ENCODE results near the gene ACKR4.
"Not testable (repeated sequence)": the region's sequence is repeated elsewhere in the genome, so short reads cannot be mapped to it uniquely, and the experiment has no call there.

The ACKR4 gene

DNA sequence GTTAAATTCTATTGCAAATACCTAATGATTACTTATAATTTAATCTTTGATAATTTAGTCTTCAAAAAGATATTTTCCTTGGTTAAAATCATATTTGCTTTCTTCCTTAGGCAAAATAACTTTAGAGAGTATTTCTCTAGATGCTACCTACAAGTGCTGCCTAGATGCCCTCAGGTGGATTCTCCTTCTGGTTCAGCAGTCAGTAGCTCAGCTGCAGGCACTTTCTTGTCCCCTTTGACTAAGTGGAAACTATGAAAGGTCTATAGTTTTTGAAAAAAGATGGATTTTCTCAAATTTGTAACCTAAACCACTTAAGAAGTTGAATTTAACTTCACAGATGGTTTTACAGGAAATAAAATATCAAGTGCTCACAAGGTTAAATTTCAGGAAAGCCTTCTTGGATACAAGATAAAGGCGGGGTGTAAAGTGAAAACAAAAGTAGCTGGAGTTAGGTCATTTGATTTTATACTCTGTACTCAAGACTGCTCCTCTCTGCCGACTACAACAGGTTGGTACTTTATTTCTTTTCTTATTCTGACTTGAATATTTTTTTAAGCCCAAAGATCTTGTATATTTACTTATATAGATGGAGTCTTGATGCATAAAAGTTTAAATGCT lies at the start of gene ACKR4:
ACKR4 (plus strand) TSS at position 455 of the 618 bp plus-strand sequence. CDS start 3,128 bp downstream, outside the sequence.
- DNase-seq, result no peak

DNA sequence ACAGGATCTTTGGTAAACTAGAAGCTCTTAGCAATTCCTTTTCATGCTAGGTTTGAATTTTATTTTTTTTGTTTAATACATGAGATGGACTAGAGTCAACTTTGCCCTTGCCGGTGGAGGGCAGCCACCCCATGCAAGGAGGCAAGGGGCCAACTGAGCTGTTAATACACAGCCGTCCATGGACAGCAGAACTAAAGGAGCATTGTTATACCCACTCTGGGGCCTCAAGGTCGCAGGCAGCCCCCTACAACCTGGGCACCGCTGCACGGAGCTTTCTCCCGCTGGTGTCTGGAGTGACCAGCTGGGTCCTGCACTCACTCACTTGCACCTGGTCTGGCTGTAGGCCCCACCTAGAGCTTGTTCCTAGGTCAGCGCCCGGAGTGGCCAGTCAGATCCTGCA lies 47.9 kb upstream of the ACKR4 start:
- DNase-seq, result no peak

DNA sequence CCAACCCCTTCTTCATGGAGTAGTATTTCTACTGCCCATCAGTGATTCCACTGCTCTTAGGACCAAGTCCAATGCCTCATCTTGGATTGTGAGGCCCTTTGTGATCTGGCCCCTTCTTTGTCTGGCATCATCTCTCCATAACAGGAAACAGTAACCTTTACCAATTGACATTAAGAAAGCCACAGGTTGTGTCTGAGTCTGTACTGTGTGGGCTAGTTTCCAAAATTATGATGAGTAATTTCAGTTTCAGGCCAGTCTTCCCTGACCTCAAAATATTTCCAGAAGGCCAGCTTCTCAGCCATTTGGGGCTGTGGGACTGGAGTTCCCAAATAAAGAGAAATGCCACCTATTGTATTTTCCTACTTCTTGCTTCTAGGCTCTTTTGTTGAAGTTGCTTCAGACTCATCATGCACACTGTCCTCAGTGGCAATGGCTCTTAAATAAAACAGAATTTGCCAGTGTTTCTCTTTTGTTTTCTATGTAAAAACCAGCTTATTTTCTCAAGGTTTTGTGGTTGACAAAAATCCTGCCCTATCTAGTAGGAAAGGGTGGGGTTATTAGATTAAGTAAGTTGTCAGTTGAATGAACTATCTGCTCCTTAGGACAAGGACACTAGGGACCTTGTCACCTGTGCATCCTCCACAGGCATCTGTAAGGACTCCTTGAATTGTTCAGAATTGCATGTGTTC lies 47.0 kb upstream of the ACKR4 start:
- DNase-seq, result no peak

DNA sequence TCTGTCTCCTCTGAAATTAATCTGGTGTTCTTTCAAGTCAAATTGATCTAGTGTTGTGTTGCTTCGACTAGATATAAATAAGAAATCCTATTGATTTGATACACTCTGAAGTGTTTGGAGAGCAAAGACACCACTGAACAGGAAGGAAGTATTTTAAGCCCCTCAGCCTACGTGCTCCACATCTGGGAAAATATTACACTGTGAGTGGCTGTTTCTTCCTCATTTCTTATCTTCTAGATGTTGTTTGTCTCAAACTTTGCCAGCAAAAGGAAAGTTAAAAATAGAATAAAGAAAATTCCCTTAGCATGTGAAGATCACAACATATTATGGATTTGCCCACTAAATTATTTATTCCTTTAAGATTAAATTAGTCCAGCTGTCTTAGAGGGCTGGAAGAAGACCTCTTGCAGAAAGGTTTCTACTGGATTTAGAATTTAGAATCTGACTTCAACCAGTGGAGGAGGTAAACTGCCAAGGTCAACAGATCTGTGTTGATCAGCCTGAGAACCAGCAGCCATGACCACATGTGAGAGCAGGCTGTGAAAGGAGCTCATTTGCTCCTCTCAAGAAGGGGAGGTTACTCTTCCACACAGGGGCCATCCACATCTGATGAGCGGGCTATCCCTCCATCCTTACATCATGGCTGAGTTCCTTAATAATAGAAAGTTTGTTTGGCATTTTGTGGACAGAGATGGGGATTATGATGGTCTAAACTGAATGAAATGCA lies 46.3 kb upstream of the ACKR4 start:
- DNase-seq, result no peak

DNA sequence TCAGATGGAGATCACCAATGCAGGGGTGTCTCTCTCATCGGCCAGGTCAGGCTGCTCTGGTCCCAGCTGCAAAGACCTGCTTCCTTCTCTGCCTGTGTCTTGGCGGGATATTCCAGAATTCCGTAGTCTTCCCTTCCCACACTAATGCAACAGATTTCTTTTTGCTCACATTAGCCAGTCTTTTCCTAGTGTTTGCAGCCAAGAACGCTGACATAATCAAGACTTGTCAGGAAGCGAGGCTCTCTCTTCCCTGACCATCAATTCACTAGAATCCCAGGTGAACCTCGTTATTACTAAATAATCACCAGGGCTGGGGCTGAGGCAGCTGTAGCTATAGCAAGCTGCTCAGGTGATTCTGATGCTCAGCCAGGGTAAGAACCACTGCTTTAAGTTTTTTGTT lies 43.2 kb upstream of the ACKR4 start:
- DNase-seq, result no peak

DNA sequence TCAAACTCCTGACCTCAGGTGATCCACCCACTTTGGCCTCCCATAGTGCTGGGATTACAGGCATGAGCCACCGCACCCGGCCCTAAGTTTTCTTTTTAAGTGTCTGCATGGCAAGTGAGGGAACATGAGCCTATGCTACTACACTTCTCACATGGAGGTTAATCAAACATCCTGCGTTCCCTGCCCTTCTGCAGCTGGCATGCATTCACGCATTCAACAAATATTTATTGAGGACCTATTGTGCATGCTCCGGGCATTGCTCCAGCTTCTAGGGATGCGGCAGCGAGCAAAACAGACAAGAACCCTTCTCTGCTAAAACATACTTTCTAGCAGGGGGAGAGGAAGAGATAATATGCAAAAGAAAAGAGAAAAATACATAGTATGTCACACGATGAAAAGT lies 42.6 kb upstream of the ACKR4 start:
- DNase-seq, result no peak

DNA sequence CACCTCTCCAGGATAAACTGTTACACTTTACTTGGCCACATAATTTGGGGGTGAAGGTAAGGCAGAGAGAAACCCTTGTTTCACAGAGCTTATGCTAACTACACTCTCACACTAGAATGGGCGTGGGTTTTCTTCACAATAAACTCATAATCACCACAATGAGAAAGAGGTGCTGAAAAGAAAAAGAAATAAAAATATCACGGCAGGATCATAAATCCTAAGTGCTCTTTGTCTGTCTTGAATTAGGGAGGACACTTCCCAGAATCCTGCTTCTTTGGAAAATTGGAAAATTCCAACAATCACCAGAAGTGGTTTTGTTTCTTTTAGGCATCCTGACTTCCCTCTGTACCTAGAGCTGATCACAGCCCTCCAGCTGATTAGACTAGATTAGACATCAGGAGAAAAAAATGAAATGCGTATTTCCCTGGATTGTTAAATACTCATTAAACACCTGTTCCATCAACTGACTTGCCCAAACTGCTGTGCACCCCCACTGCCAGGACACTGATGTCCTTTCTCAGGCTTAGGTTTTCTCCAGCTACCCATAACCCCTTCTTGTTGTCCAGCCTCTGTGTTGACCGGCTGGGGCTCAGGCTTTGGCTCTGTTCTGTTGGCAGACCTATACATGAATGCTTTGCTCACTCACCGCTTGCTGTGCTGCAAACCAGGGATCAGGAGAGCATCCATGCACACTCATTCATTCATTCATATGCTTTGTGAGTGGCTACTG lies 41.6 kb upstream of the ACKR4 start:
- DNase-seq, result no peak

DNA sequence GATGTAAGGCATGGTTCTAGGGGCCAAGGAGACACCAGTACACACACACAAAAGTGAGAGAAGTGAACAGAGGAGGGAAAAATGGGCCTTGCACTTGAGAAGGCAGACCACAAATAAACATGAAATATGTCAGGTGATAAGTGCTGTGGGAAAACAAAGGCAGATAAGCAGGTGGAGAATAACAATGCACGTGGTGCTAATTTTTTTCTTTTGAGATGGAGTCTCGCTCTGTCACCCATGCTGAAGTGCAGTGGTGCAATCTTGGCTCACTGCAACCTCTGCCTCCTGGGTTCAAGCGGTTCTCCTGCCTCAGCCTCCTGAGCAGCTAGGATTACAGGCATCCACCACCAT lies 41.1 kb upstream of the ACKR4 start:
- not testable (repeated sequence) for DNase-seq

DNA sequence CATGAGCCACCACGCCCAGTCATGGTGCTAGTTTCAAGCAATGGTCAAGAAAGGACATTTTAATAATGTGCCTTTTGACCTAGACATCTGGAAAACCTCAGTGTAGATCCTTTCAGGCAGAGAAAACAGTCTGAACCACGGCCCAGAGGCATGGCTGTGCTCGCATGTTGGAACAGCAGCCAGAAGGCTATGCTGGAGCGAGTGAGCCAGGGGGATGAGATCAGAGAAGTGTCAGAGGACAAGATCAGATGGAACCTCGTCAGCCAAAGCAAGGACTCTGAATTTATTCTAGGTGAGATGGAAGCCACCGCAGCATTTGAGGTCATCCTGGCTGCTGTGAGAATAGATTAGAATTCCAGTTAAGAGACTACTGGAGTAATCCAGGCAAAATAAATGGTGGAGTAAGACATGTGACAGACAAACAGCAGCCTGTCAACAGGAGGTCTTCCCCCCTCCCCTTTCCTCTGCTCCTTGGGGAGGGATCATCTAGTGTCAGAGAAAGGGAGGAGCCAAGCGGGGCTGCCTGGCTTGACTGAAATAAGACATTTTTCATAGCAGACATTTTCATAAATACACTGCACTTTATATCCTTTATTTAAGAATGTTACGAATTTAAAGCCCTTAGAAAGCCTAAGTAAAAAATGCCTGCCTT lies 40.4 kb upstream of the ACKR4 start:
- no peak for DNase-seq

DNA sequence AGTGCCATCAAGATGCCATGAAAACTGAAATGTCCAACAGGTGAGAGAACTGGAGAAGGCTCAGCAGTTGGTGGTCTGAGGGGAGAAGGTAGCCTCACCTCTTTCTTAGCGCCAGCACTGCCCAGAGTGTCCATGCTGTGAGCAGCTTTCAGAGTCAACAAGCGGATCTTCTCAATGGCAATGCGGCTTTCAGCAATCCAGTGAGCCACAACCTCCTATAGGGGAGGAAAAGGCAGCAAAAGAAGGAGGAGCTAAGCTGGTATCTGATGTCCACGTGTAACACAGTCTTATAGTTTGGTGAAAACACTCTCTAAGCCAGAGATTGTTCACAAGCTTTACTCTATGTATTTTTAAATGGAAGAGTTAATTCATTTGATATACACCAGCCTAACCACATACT lies 36.1 kb upstream of the ACKR4 start:
- no peak for DNase-seq

DNA sequence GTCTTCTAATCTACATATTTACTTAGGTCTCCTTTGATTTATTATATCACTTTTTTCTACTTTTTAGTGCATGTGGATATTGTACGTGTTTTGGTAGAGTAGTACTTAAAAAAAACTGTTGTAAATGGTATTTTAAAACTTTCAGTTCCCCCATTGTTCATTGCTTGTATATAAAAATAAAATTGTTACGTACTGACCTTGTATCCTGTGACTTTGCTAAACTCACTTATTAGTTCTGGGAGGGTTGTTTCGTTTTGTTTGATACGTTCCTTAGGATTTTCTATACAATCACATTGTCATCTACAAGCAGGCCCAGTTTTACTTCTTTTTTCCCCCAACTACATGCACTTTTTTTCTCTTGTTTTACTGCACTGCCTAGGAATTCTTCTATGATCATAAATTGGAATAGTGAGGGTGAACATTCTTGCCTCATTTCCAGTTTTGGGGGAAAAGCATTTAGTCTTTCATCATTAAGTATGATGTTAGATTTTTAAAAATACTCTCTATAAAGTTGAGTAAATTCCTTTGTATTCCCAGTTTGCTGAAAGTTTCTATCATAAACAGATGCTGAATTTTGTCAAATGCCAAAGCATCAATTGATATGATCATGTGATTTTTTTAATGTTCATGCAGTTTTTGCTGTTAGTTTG lies 33.5 kb upstream of the ACKR4 start:
- DNase-seq, result no peak

DNA sequence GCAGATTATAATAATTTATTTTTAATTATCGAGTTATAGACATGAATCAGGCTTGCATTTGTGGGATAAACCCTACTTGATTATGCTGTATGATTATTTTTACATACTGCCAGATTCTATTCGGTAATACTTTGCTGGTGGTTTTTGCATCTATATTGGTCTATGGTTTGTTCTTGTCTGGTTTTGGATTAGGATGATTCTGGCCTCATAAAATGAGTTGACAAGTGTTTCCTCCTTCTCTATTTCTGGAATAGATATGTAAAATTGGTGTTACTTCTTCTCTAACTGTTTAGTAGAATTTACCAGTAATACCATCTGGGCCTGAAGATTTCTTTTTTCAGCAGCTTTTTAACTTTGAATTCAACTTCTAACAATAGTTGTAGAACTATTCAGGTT lies 33.0 kb upstream of the ACKR4 start:
- no peak for DNase-seq

DNA sequence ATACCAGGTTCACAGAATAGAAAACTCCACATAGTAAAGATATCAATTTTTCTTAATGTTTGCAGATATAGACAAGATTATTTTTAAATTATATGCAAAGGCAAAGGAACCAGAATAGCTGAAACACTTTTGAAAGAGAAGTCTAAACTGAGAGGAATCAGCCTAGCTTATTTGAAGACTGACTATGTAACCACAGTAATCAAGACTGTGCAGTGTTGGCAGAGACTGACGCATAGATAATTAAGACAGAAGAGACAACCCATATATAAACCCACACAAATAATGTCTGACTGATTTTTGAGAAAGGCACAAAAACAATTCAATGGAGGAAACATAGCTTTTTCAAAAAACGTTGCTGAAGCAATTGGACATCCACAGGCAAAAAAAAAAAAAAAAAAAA lies 28.6 kb upstream of the ACKR4 start:
- no peak for DNase-seq

DNA sequence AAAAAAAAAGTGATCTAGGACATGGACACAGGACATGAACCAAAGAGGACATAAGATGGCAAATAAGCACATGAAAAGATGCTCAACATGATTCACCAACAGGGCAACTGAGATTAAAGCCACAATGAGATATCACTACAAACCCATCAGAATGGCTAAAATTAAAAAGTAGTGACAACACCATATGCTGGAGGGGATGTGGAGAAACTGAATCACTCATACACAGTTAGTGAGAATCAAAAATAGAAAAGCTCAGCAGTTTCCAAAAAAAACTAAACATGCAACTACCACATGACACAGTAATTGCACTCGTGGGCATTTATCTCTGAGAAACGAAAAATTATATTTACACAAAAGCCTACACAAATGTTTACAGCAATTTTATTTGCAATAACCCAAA lies 27.9 kb upstream of the ACKR4 start:
- no peak for DNase-seq

DNA sequence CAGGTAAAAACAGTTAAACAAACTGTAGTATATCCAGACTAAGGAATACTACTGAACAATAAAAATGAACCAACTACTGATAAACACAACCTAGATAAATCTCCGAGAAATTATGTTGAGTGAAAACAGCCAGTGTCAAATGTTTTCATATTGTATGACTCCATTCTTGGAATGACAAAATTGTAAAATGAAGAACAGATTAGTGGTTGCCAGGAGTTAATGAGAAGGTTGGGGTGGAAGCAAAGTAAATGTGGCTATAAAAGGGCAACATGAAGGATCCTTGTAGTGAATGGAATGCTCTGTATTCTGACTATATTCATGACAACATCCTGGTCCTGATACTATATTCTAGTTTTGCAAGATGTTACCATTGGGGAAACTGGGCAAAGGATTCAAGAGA lies 27.5 kb upstream of the ACKR4 start:
- no peak for DNase-seq

DNA sequence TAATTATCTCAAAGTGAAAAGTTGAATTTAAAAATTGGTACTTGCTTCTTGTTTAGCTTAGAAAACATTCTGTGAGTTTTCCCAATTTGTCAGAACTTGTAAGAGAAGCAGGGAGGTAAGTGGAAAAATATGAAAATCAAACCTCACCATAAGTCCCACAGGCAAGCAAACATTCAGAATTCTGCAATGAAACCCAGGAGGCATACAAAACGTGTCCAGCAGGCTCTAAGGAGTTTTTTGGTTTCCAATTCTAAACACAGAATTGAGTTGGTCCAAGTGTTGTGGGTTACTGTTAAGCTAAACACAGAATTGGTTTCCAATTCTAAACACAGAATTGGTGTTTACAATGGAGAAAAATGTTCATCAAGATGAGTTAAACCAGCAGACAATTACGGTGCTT lies 27.1 kb upstream of the ACKR4 start:
- no peak for DNase-seq

DNA sequence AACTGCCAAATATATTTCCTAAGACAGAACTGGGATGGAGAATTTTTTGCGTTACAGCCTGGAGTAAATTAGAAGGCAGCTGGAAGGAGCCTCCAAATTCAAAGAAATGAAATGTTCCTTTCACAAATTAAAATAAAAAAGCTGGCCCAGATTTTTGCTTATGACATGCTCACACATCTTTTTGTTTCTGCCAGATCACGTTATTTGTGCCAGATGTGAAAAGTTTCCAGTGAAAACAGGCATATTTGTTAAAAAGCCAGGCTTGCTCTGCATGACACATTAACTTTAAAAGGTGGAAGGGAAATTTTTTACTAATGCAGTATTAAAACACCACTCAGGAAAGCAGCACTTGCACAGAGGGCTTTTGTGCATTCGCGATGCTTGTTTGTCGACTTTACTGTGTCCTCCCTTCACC lies 23.3 kb upstream of the ACKR4 start:
- DNase-seq, result no peak

DNA sequence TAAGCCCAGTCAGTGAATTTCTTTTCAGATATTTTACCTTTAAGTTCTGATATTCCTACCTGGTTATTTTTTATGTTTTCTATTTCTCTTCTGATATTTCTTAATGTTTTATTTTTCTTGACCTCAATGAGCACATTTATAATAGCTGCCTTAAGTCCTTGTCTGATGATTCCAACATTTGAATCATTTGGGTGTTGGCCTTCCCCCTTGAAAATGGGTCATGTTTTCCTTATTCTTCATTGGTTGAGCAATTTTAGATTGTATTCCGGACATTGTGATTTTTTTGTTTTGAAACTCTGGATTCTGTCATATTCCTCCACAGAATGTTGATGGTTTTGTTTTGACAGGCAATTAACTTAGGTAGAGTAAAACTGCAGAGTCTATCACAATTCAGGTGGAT lies 9.7 kb upstream of the ACKR4 start:
- no peak for DNase-seq

DNA sequence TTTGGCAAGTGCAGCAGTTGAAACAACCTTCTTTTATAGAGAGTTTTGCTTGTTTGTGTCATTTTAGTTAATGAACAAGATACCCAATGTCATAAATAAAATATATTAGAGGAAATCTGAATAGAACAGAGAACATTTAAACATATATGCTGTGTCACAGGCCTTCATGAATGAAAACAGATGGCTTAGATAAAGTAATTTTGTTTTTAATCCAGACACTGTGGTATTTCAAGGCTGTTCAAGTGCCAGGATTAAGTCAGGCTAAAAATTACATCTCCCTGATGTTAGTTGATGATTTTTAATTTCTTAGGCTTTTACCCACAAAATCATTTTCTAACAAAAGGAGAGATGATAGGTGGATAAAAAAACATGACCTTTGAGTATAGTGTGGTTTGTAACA lies 4.9 kb upstream of the ACKR4 start:
- no peak for DNase-seq

DNA sequence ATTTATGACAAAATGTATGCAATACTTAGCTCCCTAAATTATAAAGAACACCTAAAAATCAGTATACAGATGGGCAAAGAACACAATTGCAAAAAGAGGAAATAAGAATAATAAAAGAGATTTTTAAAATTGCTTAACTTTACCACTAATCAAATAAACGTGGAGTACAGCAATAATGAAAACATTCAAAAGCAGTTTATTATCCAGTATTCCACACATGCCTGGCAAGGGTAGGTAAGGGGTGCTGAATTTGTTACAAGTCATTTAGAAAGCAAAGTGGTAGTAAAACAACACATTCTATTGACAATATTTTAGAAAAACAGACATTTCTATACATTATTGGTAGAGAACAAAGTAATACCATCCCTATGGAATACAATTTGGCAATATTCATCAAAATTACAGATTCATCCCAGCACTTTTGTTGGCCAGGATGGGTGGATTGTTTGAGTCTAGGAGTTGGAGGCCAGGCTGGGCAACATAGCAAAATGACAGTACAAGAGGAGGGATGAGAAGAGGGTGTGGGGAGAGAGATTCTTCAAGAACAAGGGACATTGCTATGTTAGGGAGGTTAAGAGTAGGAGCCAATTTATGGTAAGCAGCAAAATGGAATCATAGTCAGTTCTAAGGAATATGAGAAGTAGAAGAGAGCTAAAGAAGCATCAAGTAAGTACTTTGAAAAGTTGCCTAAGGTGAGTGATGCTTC lies 3.7 kb upstream of the ACKR4 start:
- DNase-seq, result no peak

DNA sequence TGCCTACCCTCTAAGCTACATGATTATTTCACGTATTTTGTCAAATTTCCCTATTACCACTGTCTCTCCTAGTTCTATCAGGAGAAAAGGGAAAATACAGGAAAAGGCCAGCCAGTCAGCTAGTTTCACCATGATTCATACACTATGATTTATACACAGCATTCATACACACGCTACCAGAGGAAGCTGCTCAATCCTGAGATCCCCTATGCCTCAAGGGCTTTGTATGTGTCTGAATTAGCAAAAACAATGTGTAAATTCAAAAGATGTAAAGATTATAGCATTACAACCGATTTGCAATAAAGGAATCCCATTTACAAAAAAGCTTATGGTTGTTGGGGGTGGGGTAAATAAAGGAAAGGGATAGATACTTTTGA lies 3.1 kb upstream of the ACKR4 start:
- DNase-seq, result no peak

DNA sequence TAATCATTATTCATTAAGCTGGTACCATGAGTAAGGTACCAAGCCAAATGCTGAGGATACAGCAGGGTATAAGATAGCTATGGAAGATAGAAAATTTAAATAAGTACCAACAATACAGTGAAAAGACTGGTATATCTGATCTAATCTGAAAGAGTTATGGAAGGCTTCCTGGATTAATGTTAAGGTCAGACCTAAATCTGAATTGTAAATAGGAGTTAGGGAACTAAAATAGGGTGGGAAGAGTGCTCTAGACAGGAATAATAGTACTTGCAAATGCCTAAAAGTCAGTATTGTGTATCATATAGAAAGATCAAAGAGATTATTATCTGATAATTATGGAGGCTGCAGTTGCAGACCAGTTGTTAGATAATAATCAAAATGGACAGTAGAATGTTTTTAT lies 2.6 kb upstream of the ACKR4 start:
- no peak for DNase-seq
